ENCODE data around the gene OVAAL. TPM values are rescaled to one million over a fixed set of nuclear protein-coding genes. Genes with fewer than 3 reads are reported as not detected.

OVAAL gene
- total RNA-seq, 2 donors from 2014 or later, result 0.70 to 2.0 TPM

DNA sequence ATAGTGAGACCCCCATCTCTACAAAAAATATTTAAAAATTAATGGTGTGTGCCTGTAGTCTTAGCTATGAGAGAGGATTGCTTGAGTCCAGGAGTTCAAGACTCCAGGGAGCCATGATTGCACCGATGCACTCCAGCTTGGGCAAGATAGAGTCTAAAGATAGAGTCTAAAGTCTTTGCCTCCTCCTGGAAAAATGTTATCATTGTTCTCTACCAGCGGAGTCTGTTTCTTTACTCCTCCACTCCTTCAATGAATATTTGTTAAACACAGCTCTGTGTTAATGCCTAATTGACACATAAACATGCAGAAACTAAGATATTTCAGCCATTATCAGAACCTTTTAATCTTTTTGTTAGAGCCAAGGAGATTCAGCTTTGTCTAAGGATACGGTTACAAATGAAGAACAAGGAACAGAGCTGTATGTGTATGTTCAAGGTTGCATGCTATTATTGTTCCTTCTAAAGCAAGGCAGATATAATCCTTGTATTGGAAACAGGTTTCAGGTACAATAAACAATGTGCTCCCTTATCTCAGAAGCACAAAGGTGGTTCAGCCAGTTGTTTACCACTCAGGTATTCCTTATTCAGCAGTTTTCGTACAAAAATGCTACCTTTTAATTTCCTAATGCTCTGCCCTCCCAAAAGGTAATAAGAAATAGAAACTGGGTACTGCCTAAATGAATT lies 15.4 kb downstream of the OVAAL start:
- no peaks in the 10 kb centered on the region for H3K9me3 ChIP-seq
- H3K4me1 ChIP-seq, result no peaks in the 10 kb centered on the region
- TF ChIP-seq, protein P1, sequence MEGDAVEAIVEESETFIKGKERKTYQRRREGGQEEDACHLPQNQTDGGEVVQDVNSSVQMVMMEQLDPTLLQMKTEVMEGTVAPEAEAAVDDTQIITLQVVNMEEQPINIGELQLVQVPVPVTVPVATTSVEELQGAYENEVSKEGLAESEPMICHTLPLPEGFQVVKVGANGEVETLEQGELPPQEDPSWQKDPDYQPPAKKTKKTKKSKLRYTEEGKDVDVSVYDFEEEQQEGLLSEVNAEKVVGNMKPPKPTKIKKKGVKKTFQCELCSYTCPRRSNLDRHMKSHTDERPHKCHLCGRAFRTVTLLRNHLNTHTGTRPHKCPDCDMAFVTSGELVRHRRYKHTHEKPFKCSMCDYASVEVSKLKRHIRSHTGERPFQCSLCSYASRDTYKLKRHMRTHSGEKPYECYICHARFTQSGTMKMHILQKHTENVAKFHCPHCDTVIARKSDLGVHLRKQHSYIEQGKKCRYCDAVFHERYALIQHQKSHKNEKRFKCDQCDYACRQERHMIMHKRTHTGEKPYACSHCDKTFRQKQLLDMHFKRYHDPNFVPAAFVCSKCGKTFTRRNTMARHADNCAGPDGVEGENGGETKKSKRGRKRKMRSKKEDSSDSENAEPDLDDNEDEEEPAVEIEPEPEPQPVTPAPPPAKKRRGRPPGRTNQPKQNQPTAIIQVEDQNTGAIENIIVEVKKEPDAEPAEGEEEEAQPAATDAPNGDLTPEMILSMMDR (IDR thresholded peaks at IDR 0.05), result no peak
- H3K27me3 ChIP-seq, result no peaks in the 10 kb centered on the region
- DNase-seq (ENCODE audit: low spot score), result no peak
- H3K4me3 ChIP-seq, result no peak overlapping the region
- no peak overlapping the region for H3K27ac ChIP-seq
- H3K36me3 ChIP-seq, result no peaks in the 10 kb centered on the region

GRCh38 chr1:180577361-180577760 lies 18.6 kb downstream of the OVAAL start:
- no peak overlapping the region for H3K27ac ChIP-seq
- no peaks in the 10 kb centered on the region for H3K36me3 ChIP-seq
- H3K9me3 ChIP-seq, result no peaks in the 10 kb centered on the region
- no peak for DNase-seq (ENCODE audit: low spot score)
- H3K27me3 ChIP-seq, result no peaks in the 10 kb centered on the region
- no peaks in the 10 kb centered on the region for H3K4me1 ChIP-seq
- H3K4me3 ChIP-seq, result no peak overlapping the region
- TF ChIP-seq, protein P1 (IDR thresholded peaks at IDR 0.05), result no peak

- TF ChIP-seq, protein P1 (IDR thresholded peaks at IDR 0.05), result no peak
- no peak for DNase-seq (ENCODE audit: low spot score)
- Histone ChIP-seq H3K27me3 (no peaks in the 10 kb centered on the region), H3K4me3 (no peak overlapping the region), H3K36me3 (no peaks in the 10 kb centered on the region), H3K27ac (no peak overlapping the region), H3K4me1 (no peaks in the 10 kb centered on the region), H3K9me3 (no peaks in the 10 kb centered on the region)
Observed at GRCh38 chr1:180579961-180580611, 21.3 kb downstream of the OVAAL start.

DNA sequence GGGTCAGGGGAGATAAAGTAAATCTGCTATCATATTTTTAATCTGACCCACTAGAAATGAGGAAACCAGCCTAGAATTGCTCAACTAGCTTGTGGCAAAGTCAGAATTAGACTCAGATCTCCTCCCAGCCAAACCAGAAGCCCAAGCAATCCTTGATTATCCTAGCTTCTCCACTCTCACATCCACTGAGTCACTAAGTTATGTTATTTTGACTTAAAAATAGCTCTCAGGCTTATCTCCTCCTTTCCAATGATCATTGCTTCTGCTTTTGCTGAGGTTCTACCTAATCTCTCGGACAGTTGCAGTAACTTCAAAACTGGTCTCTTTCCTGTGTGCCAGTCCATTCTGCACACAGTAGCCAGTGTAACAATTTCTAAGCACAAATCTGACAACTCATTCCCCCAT lies 22.9 kb downstream of the OVAAL start:
- no peaks in the 10 kb centered on the region for H3K27me3 ChIP-seq
- H3K9me3 ChIP-seq, result no peaks in the 10 kb centered on the region
- no peak overlapping the region for H3K27ac ChIP-seq
- no peaks in the 10 kb centered on the region for H3K4me1 ChIP-seq
- H3K4me3 ChIP-seq, result no peak overlapping the region
- H3K36me3 ChIP-seq, result no peaks in the 10 kb centered on the region
- TF ChIP-seq, protein P1 (IDR thresholded peaks at IDR 0.05), result no peak
- no peak for DNase-seq (ENCODE audit: low spot score)

DNA sequence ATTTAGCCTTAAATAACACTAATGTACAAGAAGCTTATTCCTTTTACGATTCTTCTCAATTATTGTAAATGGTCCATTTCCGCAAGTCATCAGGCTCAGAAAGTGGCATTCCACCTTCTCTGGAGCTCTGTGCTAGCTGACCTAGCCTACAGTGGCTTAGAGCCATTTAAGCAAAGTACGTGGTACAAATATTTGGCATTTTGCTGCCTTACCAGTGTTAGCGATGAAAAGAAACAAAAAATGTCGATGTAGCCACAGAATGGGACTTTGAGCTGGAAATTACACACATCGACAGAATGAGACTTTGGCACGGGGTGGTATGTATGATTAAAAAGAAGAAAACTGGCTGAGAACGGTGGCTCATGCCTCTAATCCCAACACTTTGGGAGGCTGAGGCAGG lies 26.1 kb downstream of the OVAAL start:
- TF ChIP-seq, protein P1 (IDR thresholded peaks at IDR 0.05), result no peak
- H3K4me1 ChIP-seq, result no peaks in the 10 kb centered on the region
- H3K36me3 ChIP-seq, result no peaks in the 10 kb centered on the region
- no peak overlapping the region for H3K27ac ChIP-seq
- H3K9me3 ChIP-seq, result peaks cover 0 to 7% of the 10 kb centered on the region in 2 donors
- DNase-seq (ENCODE audit: low spot score), result no peak
- no peak overlapping the region for H3K4me3 ChIP-seq
- no peaks in the 10 kb centered on the region for H3K27me3 ChIP-seq

Data from right atrium auricular region (tissue), 2 donors.